Measurements from ENCODE around the gene KIAA1671.

- no peak for TF ChIP-seq POLR2AphosphoS5 (IDR thresholded peaks at IDR 0.05; ENCODE audit: low read depth, low read length)
- no peak for TF ChIP-seq TAF1 (IDR thresholded peaks at IDR 0.05; ENCODE audit: borderline replicate concordance, insufficient read depth, low read length)
- TF ChIP-seq SIN3A (IDR thresholded peaks at IDR 0.05; ENCODE audit: borderline replicate concordance, insufficient read depth, low read length), result no peak
- no peak for TF ChIP-seq REST (IDR thresholded peaks at IDR 0.05; ENCODE audit: insufficient read depth in 1 of 2, low read depth in 2 of 2, low read length in 2 of 2)
These were observed 213.3 kb downstream of the KIAA1671 start for GRCh38 chr22:25165785-25166184.

Data from PFSK-1 (cell line).